Astrocyte (in vitro differentiated cells and primary cell): Measurements from ENCODE around the gene GREB1L.

Source experiments
- CTCF ChIP-seq: IDR thresholded peaks from 2 replicates; pipeline ENCODE4 v1.5.1; 2011; ENCODE audit warnings: low read depth, mild to moderate bottlenecking, inconsistent platforms, low read length, moderate library complexity; ENCODE audit not compliant: insufficient read depth
- EZH2 ChIP-seq: IDR thresholded peaks from 2 replicates; pipeline ENCODE4 v1.6.1; 2012; ENCODE audit warnings: mild to moderate bottlenecking, low read length, inconsistent platforms; ENCODE audit not compliant: insufficient read depth

DNA sequence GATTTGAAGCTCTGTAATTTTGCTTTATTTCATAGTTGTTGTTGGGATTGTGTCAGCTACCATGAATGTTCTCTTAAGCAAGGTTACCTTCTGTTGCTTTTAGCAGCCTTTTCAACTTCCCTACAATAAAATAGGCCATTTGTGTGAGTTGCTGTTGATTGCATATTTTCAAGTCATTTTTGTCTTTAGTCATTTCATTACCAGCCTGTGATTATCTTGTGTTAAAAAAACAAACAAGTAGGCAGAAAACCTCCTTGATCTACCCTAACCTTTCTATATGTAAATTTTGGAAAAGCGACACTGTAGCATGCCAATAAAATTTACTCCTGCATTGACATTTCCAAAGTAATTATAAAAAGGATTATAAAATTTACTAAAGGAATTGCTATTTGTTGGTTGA lies 19.3 kb downstream of the GREB1L start:
- TF ChIP-seq CTCF, result no peak
- no peak for TF ChIP-seq EZH2
